A549 (cell line): Measurements from ENCODE around the gene YBEY.

Experiments used
- CTCF ChIP-seq: fragments of >200 bp; sonication (Bioruptor Twin); formaldehyde crosslinking; IDR thresholded peaks from 3 replicates; pipeline ENCODE4 v1.5.1; 2016
- POLR2A ChIP-seq: IDR thresholded peaks from 2 replicates; pipeline ENCODE4 v1.6.1; 2012; ENCODE audit warnings: mild to moderate bottlenecking, low read length
- ZFP36 ChIP-seq: fragments of 450-650 bp; IDR thresholded peaks from 2 replicates; pipeline ENCODE4 v1.6.1; 2014; ENCODE audit warnings: borderline replicate concordance; ENCODE audit not compliant: partially characterized antibody

- TF ChIP-seq ZFP36 (no peak), POLR2A (no peak), CTCF (no peak)
Observed at GRCh38 chr21:46323227-46323709, 37.1 kb downstream of the YBEY start.
